Mucosa of descending colon (tissue), 3 donors: ENCODE results near the gene HTR3A. TPM values are rescaled to one million over a fixed set of nuclear protein-coding genes. Genes with fewer than 3 reads are reported as not detected.

Experiments used
- ATAC-seq: fragments of 200-7000 bp; cut with Tn5 transposase; one replicate; pipeline ENCODE4 v1.9.1; 2020; ENCODE audit warnings: mild to moderate bottlenecking, moderate library complexity
- DNase-seq, 3 donors: peaks; one replicate each; pipeline ENCODE4 v3.0.0-alpha.2; 2020
- H3K36me3 ChIP-seq: fragments of 200-600 bp; one replicate; pipeline ENCODE4 v1.8.0; 2021; ENCODE audit warnings: low read depth, mild to moderate bottlenecking
- H3K4me1 ChIP-seq: fragments of 200-600 bp; one replicate; pipeline ENCODE4 v1.8.0; 2021; ENCODE audit warnings: low read depth, mild to moderate bottlenecking
- H3K4me3 ChIP-seq: fragments of 200-600 bp; one replicate; pipeline ENCODE4 v1.8.0; 2021; ENCODE audit warnings: mild to moderate bottlenecking
- H3K9me3 ChIP-seq: fragments of 200-600 bp; one replicate; pipeline ENCODE4 v1.8.0; 2021; ENCODE audit warnings: mild to moderate bottlenecking
- intact Hi-C, 2 donors: fragments of 100-400 bp; cut with DNase I in 1 of 2; cut with micrococcal nuclease in 1 of 2; formaldehyde crosslinking; loops; one replicate each; pipeline versions ENCODE4 v1.11.0 to v1.11.1; 2022; cut with DNase I, micrococcal nuclease
- total RNA-seq, 3 donors: library from RNA; stranded (reverse); fragmentation: NEBNext Ultra II Directional in 2 of 3; extraction: Animal tissue kit (Norgen Biotek cat#: 25700) in 2 of 3; gene quantifications; one replicate each; pipeline versions ENCODE4 v1.2.1 to v1.2.4, GENCODE V29; 2021 to 2023
- TF ChIP-seq, protein P1 (sequence below): fragments of 200-600 bp; IDR thresholded peaks from one replicate; pipeline ENCODE4 v1.8.0; 2022; ENCODE audit warnings: antibody characterized with exemption, mild to moderate bottlenecking
- donor health status: DM: no; HTN: no; CAD: no; lungs with moderate emphysema.
- donor health status: DM: no; HTN: no; CAD: no.
- donor health status: DM: no; HTN: yes; CAD: no.

The HTR3A gene
- total RNA-seq, 3 donors from 2014 or later: 0.17 to 4.1 TPM; not detected in 1

DNA sequence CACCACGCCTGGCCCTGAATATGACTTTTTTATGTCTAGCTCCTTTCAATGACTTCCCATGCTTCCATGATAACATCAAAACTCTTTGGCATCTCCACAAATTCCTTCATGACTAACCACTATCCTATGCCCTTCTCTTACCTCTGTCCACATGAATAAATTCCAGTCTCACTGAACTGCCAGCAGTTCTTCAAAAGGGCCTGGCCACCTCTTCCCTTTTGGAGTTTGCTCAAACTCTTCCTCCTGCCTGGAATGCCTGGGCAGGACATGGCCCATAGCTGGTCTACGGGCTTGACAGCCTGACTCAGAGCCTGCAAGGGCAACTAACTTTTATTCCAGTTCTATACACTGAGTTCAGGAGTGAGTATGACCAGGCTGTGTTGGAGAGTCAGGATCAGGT lies 42.8 kb downstream of the HTR3A start:
- no peak overlapping the region for H3K4me3 ChIP-seq
- intact Hi-C loops: no loop called here
- no peaks in the 10 kb centered on the region for H3K9me3 ChIP-seq
- ATAC-seq: no peak
- no peaks in the 10 kb centered on the region for H3K36me3 ChIP-seq
- TF ChIP-seq, protein P1, sequence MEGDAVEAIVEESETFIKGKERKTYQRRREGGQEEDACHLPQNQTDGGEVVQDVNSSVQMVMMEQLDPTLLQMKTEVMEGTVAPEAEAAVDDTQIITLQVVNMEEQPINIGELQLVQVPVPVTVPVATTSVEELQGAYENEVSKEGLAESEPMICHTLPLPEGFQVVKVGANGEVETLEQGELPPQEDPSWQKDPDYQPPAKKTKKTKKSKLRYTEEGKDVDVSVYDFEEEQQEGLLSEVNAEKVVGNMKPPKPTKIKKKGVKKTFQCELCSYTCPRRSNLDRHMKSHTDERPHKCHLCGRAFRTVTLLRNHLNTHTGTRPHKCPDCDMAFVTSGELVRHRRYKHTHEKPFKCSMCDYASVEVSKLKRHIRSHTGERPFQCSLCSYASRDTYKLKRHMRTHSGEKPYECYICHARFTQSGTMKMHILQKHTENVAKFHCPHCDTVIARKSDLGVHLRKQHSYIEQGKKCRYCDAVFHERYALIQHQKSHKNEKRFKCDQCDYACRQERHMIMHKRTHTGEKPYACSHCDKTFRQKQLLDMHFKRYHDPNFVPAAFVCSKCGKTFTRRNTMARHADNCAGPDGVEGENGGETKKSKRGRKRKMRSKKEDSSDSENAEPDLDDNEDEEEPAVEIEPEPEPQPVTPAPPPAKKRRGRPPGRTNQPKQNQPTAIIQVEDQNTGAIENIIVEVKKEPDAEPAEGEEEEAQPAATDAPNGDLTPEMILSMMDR: no peak
- H3K4me1 ChIP-seq: no peaks in the 10 kb centered on the region
- no peak for DNase-seq

DNA sequence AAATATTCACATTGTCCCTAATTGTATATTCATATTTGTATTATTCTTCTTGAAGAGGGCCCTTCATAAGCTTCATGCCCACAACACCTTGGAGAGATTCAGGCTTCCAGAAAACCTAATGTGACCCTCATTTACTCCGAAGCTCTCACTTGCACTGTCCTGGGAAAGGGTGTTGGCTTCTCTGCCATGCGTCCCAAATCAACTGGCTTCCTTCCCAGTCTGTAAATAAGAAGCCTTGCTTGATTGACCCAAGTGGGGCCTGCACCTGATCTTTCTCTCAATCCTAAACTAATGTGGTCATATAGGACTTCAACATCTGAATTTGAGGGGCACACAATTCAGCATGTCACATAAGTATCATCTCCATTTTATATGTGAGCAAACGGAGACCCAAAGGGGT lies 44.1 kb downstream of the HTR3A start:
- TF ChIP-seq, protein P1: no peak
- H3K36me3 ChIP-seq: no peaks in the 10 kb centered on the region
- no peaks in the 10 kb centered on the region for H3K9me3 ChIP-seq
- no peaks in the 10 kb centered on the region for H3K4me1 ChIP-seq
- no peak overlapping the region for H3K4me3 ChIP-seq
- ATAC-seq: peak; percentile 58
- intact Hi-C loops: no loop called here
- peak in 1 of 3 donors; percentile 23 for DNase-seq

DNA sequence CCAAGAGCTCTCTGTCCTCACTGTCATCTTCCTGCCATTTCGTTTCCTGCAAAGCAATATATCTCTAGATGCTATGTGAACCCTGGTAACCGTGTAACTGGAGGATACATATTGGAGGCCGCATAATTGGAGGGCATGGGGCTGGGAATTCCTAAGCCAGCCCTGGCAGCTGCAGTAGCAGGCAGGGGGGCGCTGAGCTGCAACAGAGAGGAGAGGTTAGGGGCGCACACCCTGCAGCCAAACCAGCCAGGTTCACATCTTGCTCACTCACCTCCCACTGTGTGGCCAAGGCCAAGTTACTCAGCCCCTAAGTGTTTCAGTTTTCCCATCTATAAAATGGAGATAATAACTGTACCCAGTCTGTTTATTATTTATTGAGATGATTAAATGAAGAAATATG lies 44.7 kb downstream of the HTR3A start:
- Histone ChIP-seq H3K36me3 (no peaks in the 10 kb centered on the region), H3K4me1 (no peaks in the 10 kb centered on the region), H3K9me3 (no peaks in the 10 kb centered on the region), H3K4me3 (no peak overlapping the region)
- TF ChIP-seq, protein P1: no peak
- ATAC-seq: no peak
- intact Hi-C loops: no loop called here
- no peak for DNase-seq

DNA sequence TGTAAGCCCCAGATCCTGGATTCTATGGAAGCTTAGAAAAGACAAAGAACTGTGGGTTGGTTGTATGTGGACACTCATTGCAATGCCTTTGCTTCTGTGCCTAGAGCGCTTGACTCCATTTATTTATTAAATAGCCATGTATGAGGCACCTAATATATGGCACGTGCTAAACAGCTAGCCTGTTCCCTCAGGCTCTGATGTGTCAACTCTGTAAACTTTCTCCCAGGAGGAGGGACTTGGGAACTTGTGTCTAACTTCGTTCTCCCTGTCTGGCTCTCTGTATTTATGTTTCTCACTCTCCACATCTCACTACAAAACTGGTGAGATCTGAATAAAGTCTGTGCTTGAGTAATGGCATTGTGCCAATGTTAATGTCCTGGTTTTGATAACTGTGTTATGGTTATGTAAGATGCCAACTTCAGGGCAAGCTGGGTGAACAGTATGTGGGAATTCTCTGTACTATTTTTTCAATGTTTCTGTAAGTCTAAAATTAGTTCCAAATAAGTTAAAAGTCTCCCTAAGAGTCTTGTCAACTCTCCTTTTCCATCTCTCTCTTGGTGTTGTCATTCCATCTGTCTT lies 50.5 kb downstream of the HTR3A start:
- ATAC-seq (no peak), DNase-seq (no peak)
- Histone ChIP-seq H3K4me3 (no peak overlapping the region), H3K4me1 (no peaks in the 10 kb centered on the region), H3K9me3 (no peaks in the 10 kb centered on the region), H3K36me3 (no peaks in the 10 kb centered on the region)
- TF ChIP-seq, protein P1: no peak
- intact Hi-C loops: no loop called here

DNA sequence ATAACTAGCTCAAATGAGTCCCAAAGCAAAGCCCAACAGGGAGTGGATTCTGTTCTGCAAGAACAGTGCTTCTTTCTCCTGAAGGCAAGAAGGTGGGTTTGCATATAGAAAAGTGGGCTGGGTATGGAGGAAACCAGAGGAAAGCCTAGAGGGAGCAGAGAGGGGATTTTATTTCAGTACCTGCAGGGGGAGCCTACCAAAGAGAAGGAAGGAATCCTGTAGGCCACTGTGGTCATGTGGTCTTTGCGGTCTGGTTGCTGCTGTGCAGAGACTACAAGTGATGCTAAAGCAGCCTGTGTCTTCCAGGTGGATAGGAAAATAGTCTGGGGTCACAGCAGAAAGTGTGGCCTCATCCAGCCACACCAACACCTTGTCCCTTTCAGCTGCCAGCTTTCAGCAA lies 51.4 kb downstream of the HTR3A start:
- intact Hi-C loops: no loop called here
- H3K9me3 ChIP-seq: no peaks in the 10 kb centered on the region
- ATAC-seq (peak; percentile 44), DNase-seq (no peak)
- no peak overlapping the region for H3K4me3 ChIP-seq
- TF ChIP-seq, protein P1: no peak
- no peaks in the 10 kb centered on the region for H3K4me1 ChIP-seq
- H3K36me3 ChIP-seq: no peaks in the 10 kb centered on the region

DNA sequence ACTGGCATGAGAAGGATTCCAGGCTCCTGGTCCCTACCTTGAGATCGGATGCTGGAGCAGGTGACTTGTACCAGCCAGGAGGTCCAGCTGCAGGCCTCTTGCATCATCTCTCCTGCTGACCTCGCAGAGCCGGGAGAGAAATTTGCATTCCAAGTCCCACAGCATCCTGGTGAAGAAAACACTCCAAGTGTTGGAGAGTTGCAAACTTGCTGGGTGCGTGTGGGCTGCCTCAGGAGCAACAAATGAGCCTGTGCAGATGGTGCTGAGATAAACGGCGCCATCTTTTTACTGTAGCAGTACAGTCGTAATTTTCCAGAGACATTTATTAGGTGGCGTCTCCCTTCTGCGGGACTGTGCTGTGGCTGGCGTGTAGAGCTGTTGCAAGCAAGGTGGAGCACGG lies 52.5 kb downstream of the HTR3A start:
- Histone ChIP-seq H3K4me1 (no peaks in the 10 kb centered on the region), H3K4me3 (no peak overlapping the region), H3K9me3 (no peaks in the 10 kb centered on the region), H3K36me3 (no peaks in the 10 kb centered on the region)
- intact Hi-C loops: no loop called here
- TF ChIP-seq, protein P1: no peak
- DNase-seq (no peak), ATAC-seq (no peak)
